Measurements from ENCODE around the gene ABHD16B. TPM values are rescaled to one million over a fixed set of nuclear protein-coding genes. Genes with fewer than 3 reads are reported as not detected.
A peak's percentile ranks its signal among the peaks of the same experiment; 100 is the strongest.

The ABHD16B gene
- total RNA-seq, 1 donor from 2014 or later: not detected

GRCh38 chr20:63836458-63837344 is 24.6 kb upstream of the ABHD16B start:
- H3K36me3 Mint-ChIP-seq: no peaks in the 10 kb centered on the region
- peaks cover 15% of the 10 kb centered on the region for H3K4me1 Mint-ChIP-seq
- peak overlapping the region; percentile 34 for H3K27ac Mint-ChIP-seq
- DNase-seq (ENCODE audit: low spot score in 2 of 2, unreplicated experiment in 2 of 2): no peak
- TF ChIP-seq, protein P1, sequence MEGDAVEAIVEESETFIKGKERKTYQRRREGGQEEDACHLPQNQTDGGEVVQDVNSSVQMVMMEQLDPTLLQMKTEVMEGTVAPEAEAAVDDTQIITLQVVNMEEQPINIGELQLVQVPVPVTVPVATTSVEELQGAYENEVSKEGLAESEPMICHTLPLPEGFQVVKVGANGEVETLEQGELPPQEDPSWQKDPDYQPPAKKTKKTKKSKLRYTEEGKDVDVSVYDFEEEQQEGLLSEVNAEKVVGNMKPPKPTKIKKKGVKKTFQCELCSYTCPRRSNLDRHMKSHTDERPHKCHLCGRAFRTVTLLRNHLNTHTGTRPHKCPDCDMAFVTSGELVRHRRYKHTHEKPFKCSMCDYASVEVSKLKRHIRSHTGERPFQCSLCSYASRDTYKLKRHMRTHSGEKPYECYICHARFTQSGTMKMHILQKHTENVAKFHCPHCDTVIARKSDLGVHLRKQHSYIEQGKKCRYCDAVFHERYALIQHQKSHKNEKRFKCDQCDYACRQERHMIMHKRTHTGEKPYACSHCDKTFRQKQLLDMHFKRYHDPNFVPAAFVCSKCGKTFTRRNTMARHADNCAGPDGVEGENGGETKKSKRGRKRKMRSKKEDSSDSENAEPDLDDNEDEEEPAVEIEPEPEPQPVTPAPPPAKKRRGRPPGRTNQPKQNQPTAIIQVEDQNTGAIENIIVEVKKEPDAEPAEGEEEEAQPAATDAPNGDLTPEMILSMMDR (IDR thresholded peaks at IDR 0.05; ENCODE audit: unreplicated experiment): no peak
- H3K4me3 Mint-ChIP-seq: no peak overlapping the region
- H3K9me3 Mint-ChIP-seq: no peaks in the 10 kb centered on the region
- H3K27me3 Mint-ChIP-seq (ENCODE audit: low read depth): no peaks in the 10 kb centered on the region

DNA sequence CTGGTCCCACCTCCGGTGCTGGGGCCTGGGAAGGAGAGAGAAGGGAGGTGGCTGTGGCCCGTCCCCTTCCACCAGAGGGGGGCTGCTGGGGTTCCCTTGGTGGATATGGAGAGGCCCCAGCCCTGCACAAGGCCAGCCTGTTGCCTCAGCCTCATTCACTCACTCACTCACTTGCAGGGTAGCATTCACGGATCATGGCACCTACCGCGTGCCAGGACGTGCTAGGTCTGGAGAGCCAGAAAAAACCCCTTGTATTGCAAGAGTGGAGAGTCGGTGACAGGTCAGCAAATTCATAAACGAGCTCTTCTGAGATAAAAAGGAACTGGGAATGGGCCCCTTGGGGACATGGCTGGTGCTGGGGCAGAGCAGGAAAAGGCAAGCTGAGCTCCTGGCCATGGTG is 23.8 kb upstream of the ABHD16B start:
- no peak for DNase-seq (ENCODE audit: low spot score in 2 of 2, unreplicated experiment in 2 of 2)

DNA sequence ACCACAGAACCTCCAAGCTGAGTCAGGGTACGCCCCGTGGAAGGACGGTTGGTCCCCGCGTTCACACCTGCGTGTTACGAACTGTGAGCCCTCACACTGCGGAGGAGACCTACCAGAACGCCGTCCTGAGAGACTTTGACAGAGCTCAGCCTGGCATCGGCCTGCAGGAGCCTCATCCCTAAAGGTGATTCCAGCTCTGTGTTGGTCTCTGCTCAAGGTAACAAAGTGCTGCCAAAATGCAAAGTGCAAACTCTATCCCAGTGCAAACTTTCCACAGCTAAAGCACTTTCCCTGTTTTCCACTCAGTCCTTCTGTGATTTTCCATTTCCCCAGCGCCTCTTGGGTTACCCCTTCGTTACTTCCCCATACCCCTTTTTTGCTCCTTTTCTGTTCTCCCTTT is 21.7 kb upstream of the ABHD16B start:
- no peak for DNase-seq (ENCODE audit: low spot score in 2 of 2, unreplicated experiment in 2 of 2)
- H3K4me3 Mint-ChIP-seq: no peak overlapping the region
- H3K36me3 Mint-ChIP-seq: no peaks in the 10 kb centered on the region
- no peaks in the 10 kb centered on the region for H3K27me3 Mint-ChIP-seq (ENCODE audit: low read depth)
- H3K4me1 Mint-ChIP-seq: peaks cover 6% of the 10 kb centered on the region
- H3K9me3 Mint-ChIP-seq: no peaks in the 10 kb centered on the region
- no peak overlapping the region for H3K27ac Mint-ChIP-seq
- TF ChIP-seq, protein P1 (IDR thresholded peaks at IDR 0.05; ENCODE audit: unreplicated experiment): no peak

More for the DNA sequence above, 23.8 kb upstream of the ABHD16B start:
- peak overlapping the region; percentile 5 for H3K27ac Mint-ChIP-seq
- no peaks in the 10 kb centered on the region for H3K36me3 Mint-ChIP-seq
- H3K9me3 Mint-ChIP-seq: no peaks in the 10 kb centered on the region
- H3K4me1 Mint-ChIP-seq: peaks cover 15% of the 10 kb centered on the region
- no peaks in the 10 kb centered on the region for H3K27me3 Mint-ChIP-seq (ENCODE audit: low read depth)
- TF ChIP-seq, protein P1 (IDR thresholded peaks at IDR 0.05; ENCODE audit: unreplicated experiment): no peak
- no peak overlapping the region for H3K4me3 Mint-ChIP-seq

- no peak for DNase-seq (ENCODE audit: low spot score in 2 of 2, unreplicated experiment in 2 of 2)
- peaks cover 2% of the 10 kb centered on the region for H3K4me1 Mint-ChIP-seq
- H3K27ac Mint-ChIP-seq: no peak overlapping the region
Measured at GRCh38 chr20:63840405-63840828, 20.9 kb upstream of the ABHD16B start.

DNA sequence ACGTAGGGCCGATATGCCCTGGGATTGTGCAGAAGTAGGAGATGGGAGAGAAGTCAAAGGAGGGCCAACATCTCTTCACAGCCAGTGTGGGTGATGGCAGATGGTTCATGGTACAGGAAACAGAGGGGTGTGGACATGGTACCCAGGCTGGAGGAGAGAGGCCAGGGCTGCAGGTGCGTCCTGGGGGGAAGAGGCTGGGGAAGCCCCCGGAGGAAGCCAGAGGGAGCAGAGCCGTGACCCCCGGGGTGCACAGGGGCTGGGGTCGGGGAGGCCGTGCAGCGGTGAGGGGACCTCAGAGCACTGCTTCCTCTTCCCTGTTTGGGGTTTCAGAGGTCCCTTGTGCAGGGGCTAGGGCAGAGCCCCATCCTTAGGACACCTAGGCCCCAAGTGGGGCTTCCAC is 19.0 kb upstream of the ABHD16B start:
- no peak overlapping the region for H3K4me3 Mint-ChIP-seq
- H3K27me3 Mint-ChIP-seq (ENCODE audit: low read depth): no peaks in the 10 kb centered on the region
- no peaks in the 10 kb centered on the region for H3K9me3 Mint-ChIP-seq
- peak overlapping the region; percentile 25 for H3K27ac Mint-ChIP-seq
- TF ChIP-seq, protein P1 (IDR thresholded peaks at IDR 0.05; ENCODE audit: unreplicated experiment): no peak
- no peak for DNase-seq (ENCODE audit: low spot score in 2 of 2, unreplicated experiment in 2 of 2)
- H3K36me3 Mint-ChIP-seq: no peaks in the 10 kb centered on the region
- peaks cover 4% of the 10 kb centered on the region for H3K4me1 Mint-ChIP-seq

More at GRCh38 chr20:63840405-63840828, 20.9 kb upstream of the ABHD16B start:
- Mint-ChIP-seq H3K36me3 (no peaks in the 10 kb centered on the region), H3K27me3 (ENCODE audit: low read depth) (no peaks in the 10 kb centered on the region), H3K4me3 (no peak overlapping the region), H3K9me3 (no peaks in the 10 kb centered on the region)
- TF ChIP-seq, protein P1 (IDR thresholded peaks at IDR 0.05; ENCODE audit: unreplicated experiment): no peak
